K562 (cell line): ENCODE results near the gene HSPB3. TPM values are rescaled to one million over a fixed set of nuclear protein-coding genes. Genes with fewer than 3 reads are reported as not detected.

Experiments
- ATAC-seq: fragments of 200-7000 bp; cut with Tn5 transposase; 3 replicates; pipeline ENCODE4 v1.9.1; 2020; ENCODE audit warnings: moderate library complexity
- BruUV-seq: library from RNA; stranded (reverse); fragments of 400-500 nt; replicated peaks from 2 replicates; lab custom pipeline; 2021; lab: Mats Ljungman, UMichigan
- CTCF ChIA-PET: fragments of 300-600 bp; formaldehyde crosslinking; extraction: SDS; loops from one replicate; lab custom pipeline; 2021; ENCODE audit warnings: low intra/inter-chr PET ratio; lab: Yijun Ruan, JAX
- POLR2A ChIA-PET: fragments of 300-600, 350-650 bp; sonication (Branson Sonifier 250); formaldehyde crosslinking; extraction: SDS; loops from one replicate; lab custom pipeline; 2021; ENCODE audit warnings: antibody characterized with exemption, inconsistent platforms; lab: Yijun Ruan, JAX
- DNase-seq, 4 experiments: peaks; one replicate each; pipeline versions ENCODE4 v3.0.0 to v3.0.0-alpha.2; 2011 to 2018; ENCODE audit warnings: low spot score in 3 of 4, mixed read lengths in 3 of 4; ENCODE audit errors: extremely low read depth in 1 of 4
- FAIRE-seq: peaks from 2 replicates; lab custom pipeline; 2011; peaks lifted over from hg19 to GRCh38; lab: Jason Lieb, UNC
- H2AFZ ChIP-seq: 2 replicates; pipeline ENCODE4 v1.6.0; 2011; ENCODE audit warnings: low read depth, low read length, control low read depth, inconsistent platforms
- H3K27ac ChIP-seq: fragments of 200-600 bp; 3 replicates; pipeline ENCODE4 v1.8.0; 2011; ENCODE audit warnings: low read depth, mild to moderate bottlenecking, control low read depth, inconsistent platforms, low read length, moderate library complexity, mixed read lengths; ENCODE audit errors: extremely low read depth
- H3K27me3 ChIP-seq, 2 experiments: fragments of 300-600 bp in 1 of 2; 2 replicates in 1 of 2; 3 replicates in 1 of 2; pipeline versions ENCODE4 v1.6.0 to v1.8.0; 2011; ENCODE audit warnings: inconsistent platforms in 2 of 2, low read length in 2 of 2, mild to moderate bottlenecking in 1 of 2, mixed read lengths in 1 of 2, moderate library complexity in 1 of 2; ENCODE audit not compliant: control insufficient read depth in 2 of 2, insufficient read depth in 2 of 2
- H3K36me3 ChIP-seq: fragments of 300-600 bp; 3 replicates; pipeline ENCODE4 v1.8.0; 2011; ENCODE audit warnings: mild to moderate bottlenecking, low read length, inconsistent platforms; ENCODE audit not compliant: control insufficient read depth, insufficient read depth
- H3K4me1 ChIP-seq, 2 experiments: fragments of 200-600 bp in 1 of 2; replicated peaks in 1 of 2; 2 replicates in 1 of 2; 3 replicates in 1 of 2; pipeline versions ENCODE4 v1.5.1 to v1.8.0; 2011; ENCODE audit warnings: inconsistent platforms in 2 of 2, low read length in 2 of 2, mild to moderate bottlenecking in 1 of 2, mixed read lengths in 1 of 2, moderate library complexity in 1 of 2; ENCODE audit not compliant: control insufficient read depth in 2 of 2, insufficient read depth in 2 of 2
- H3K4me2 ChIP-seq: 2 replicates; pipeline ENCODE4 v1.6.1; 2011; ENCODE audit warnings: low read length, control low read depth, inconsistent platforms, mixed read lengths; ENCODE audit not compliant: insufficient read depth
- H3K4me3 ChIP-seq: fragments of 200-600 bp; sonication (generic), shearing (Covaris generic); 2 replicates; pipeline ENCODE4 v1.5.1; 2016; ENCODE audit warnings: control low read depth, inconsistent platforms
- H3K79me2 ChIP-seq: fragments of 200-600 bp; 3 replicates; pipeline ENCODE4 v1.8.0; 2011; ENCODE audit warnings: low read length, inconsistent platforms; ENCODE audit not compliant: control insufficient read depth, insufficient read depth
- H3K9ac ChIP-seq, 2 experiments: 2 replicates each; pipeline versions ENCODE4 v1.6.0 to v1.6.1; 2011; ENCODE audit warnings: low read depth in 2 of 2, low read length in 2 of 2, control low read depth in 1 of 2, inconsistent platforms in 1 of 2, mild to moderate bottlenecking in 1 of 2, mixed read lengths in 1 of 2; ENCODE audit not compliant: insufficient read depth in 1 of 2
- H3K9me1 ChIP-seq: one replicate; pipeline ENCODE4 v1.6.0; 2011; ENCODE audit warnings: inconsistent platforms, mild to moderate bottlenecking, low read length, moderate library complexity; ENCODE audit not compliant: control insufficient read depth, insufficient read depth
- H3K9me3 ChIP-seq: replicated peaks from 2 replicates; pipeline ENCODE4 v1.5.1; 2011; ENCODE audit warnings: low read depth, low read length, inconsistent platforms; ENCODE audit not compliant: control insufficient read depth, insufficient read depth
- H4K20me1 ChIP-seq: replicated peaks from 2 replicates; pipeline ENCODE4 v1.6.1; 2011; ENCODE audit warnings: low read length, inconsistent platforms, mixed read lengths; ENCODE audit not compliant: control insufficient read depth, insufficient read depth
- COPS2 ChIP-seq: fragments of 450-650 bp; conservative IDR thresholded peaks from 2 replicates; pipeline ENCODE4 v1.6.1; 2016; ENCODE audit warnings: mild to moderate bottlenecking, moderate library complexity
- CREB3L1 ChIP-seq: fragments of 450-650 bp; IDR thresholded peaks from 2 replicates; pipeline ENCODE4 v1.6.1; 2014; ENCODE audit warnings: low read depth, mild to moderate bottlenecking, moderate library complexity, borderline replicate concordance
- CSDE1 ChIP-seq, 2 experiments: fragments of 450-650 bp; IDR thresholded peaks; 2 replicates each; pipeline ENCODE4 v1.6.1; 2016; ENCODE audit warnings: mild to moderate bottlenecking in 1 of 2
- E2F5 ChIP-seq: sonication (generic); formaldehyde crosslinking; IDR thresholded peaks from 2 replicates; pipeline ENCODE4 v1.8.0; 2022; ENCODE audit warnings: mild to moderate bottlenecking, missing genetic modification reagents
- HEY1 ChIP-seq: fragments of 250-450 bp; sonication (Bioruptor Pico); IDR thresholded peaks from 2 replicates; pipeline ENCODE4 v1.5.0; 2020; ENCODE audit warnings: mild to moderate bottlenecking, moderate library complexity, borderline replicate concordance
- KDM4B ChIP-seq, 2 experiments: fragments of 450-650 bp in 1 of 2; sonication (generic) in 1 of 2; IDR thresholded peaks; 2 replicates each; pipeline ENCODE4 v1.6.1; 2016 to 2017; ENCODE audit warnings: borderline replicate concordance in 2 of 2, antibody characterized with exemption in 1 of 2, low read depth in 1 of 2, mild to moderate bottlenecking in 1 of 2
- MAZ ChIP-seq, 2 experiments: fragments of 450-650 bp in 1 of 2; sonication (generic) in 1 of 2; formaldehyde crosslinking; IDR thresholded peaks in 1 of 2; conservative IDR thresholded peaks in 1 of 2; 2 replicates each; pipeline versions ENCODE4 v1.4.0 to v1.5.0; 2020; ENCODE audit warnings: mild to moderate bottlenecking in 1 of 2, missing genetic modification reagents in 1 of 2
- MCM2 ChIP-seq: fragments of 450-650 bp; IDR thresholded peaks from 2 replicates; pipeline ENCODE4 v1.6.1; 2017; ENCODE audit warnings: low read depth, mild to moderate bottlenecking
- MEIS2 ChIP-seq: fragments of 450-650 bp; IDR thresholded peaks from 2 replicates; pipeline ENCODE4 v1.6.1; 2014; ENCODE audit warnings: mild to moderate bottlenecking; ENCODE audit not compliant: partially characterized antibody
- MITF ChIP-seq: IDR thresholded peaks from 2 replicates; pipeline ENCODE4 v1.6.1; 2014; ENCODE audit warnings: antibody characterized with exemption
- NR2C1 ChIP-seq, 2 experiments: fragments of 450-650 bp; IDR thresholded peaks; 2 replicates each; pipeline ENCODE4 v1.6.1; 2017; ENCODE audit warnings: mild to moderate bottlenecking in 2 of 2, antibody characterized with exemption in 1 of 2, inconsistent platforms in 1 of 2, missing compliant biosample characterization in 1 of 2, missing genetic modification characterization in 1 of 2
- SMARCA4 ChIP-seq: fragments of 450-650 bp; IDR thresholded peaks from 2 replicates; pipeline ENCODE4 v1.6.1; 2016
- WGBS: fragments of 100-300 bp; shearing (Covaris generic); methylation state at CpG from one replicate; pipeline ENCODE4 v1.1.6; 2016; ENCODE audit warnings: low coverage, mixed read lengths; ENCODE audit not compliant: insufficient coverage; ENCODE audit errors: missing lambda C conversion rate; 5-methylcytosine and 5-hydroxymethylcytosine counted together
- in situ Hi-C: fragments of 300-500 bp; cut with MboI; formaldehyde crosslinking; loops from 4 replicates; pipeline ENCODE4 v1.15.0; 2018; ENCODE audit warnings: inconsistent platforms, mixed read lengths
- intact Hi-C: fragments of 100-400 bp; cut with micrococcal nuclease; formaldehyde crosslinking; loops from 2 replicates; pipeline ENCODE4 v1.14.2; 2022
- polyA plus RNA-seq, 8 experiments: library from polyadenylated mRNA; depleted of rRNA in 4 of 8; stranded (reverse) in 5 of 8; unstranded in 3 of 8; fragments of >200 nt; fragmentation: Nextera tagmentation in 2 of 8; fragmentation: Illumina TruSeq in 1 of 8; extraction: Ambion mirVana in 2 of 8; extraction: Trizol in 1 of 8; gene quantifications; 2 replicates each; pipeline versions ENCODE4 v1.2.1 to v1.2.3, GENCODE V29; 2011 to 2014; ENCODE audit warnings: inconsistent platforms in 1 of 8, missing spikeins in 1 of 8
- total RNA-seq, 7 experiments: library from RNA; depleted of rRNA in 6 of 7; stranded (reverse); fragments of >200 nt in 6 of 7; fragmentation: Illumina TruSeq in 2 of 7; extraction: Trizol in 2 of 7; gene quantifications; 2 replicates each; pipeline versions ENCODE4 v1.2.1 to v1.2.3, GENCODE V29; 2011 to 2021; ENCODE audit warnings: low replicate concordance in 1 of 7

The HSPB3 gene
- total and polyA plus RNA-seq, 9 of the 15 experiments (the other 6 are each of a cell fraction or from before 2014, with no cell fraction given), result 2.4 to 6.3 (median 3.4) TPM

GRCh38 chr5:54445691-54446378 is 9.7 kb upstream of the HSPB3 start:
- in situ Hi-C loops, result no loop called here
- TF ChIP-seq E2F5 (CRISPR knock-in tag) (no peak), CSDE1 (IDR thresholded peaks at IDR 0.05) (no peak), MCM2 (no peak), MEIS2 (no peak), MAZ (CRISPR knock-in tag; conservative IDR thresholded peaks at IDR 0.05 in 1 of 2, IDR thresholded peaks at IDR 0.05 in 1 of 2) (no peak), KDM4B (IDR thresholded peaks at IDR 0.05; ENCODE audit: borderline replicate concordance in 2 of 2, low read depth in 1 of 2) (no peak), MITF (no peak), CREB3L1 (no peak), HEY1 (CRISPR knock-in tag) (no peak), NR2C1 (IDR thresholded peaks at IDR 0.05) (no peak), NR2C1 (tag; IDR thresholded peaks at IDR 0.05) (no peak), COPS2 (no peak), SMARCA4 (no peak)
- no TSS peak for BruUV-seq

More at GRCh38 chr5:54445691-54446378, 9.7 kb upstream of the HSPB3 start:
- no peaks in the 10 kb centered on the region for H3K27me3 ChIP-seq
- intact Hi-C loops, result no loop called here
- no peaks in the 10 kb centered on the region for H3K9me3 ChIP-seq
- H4K20me1 ChIP-seq, result no peaks in the 10 kb centered on the region
- ChIA-PET CTCF (no interaction called here), POLR2A (no interaction called here)
- H3K9me1 ChIP-seq, result no peaks in the 10 kb centered on the region
- no peak overlapping the region for H3K9ac ChIP-seq
- H3K36me3 ChIP-seq, result peaks cover 7% of the 10 kb centered on the region; the same call in 2 of the 3 replicates
- no peak overlapping the region for H3K4me2 ChIP-seq
- FAIRE-seq (no peak), DNase-seq (no peak), ATAC-seq (no peak)
- H3K4me1 ChIP-seq, result no peaks in the 10 kb centered on the region; a peak in 3 of 5 replicates
- WGBS, result 81% methylated on average over 2 of the region's 2 CpGs
- H3K79me2 ChIP-seq, result no peaks in the 10 kb centered on the region
- no peak overlapping the region for H3K4me3 ChIP-seq
- H2AFZ ChIP-seq, result no peak overlapping the region
- H3K27ac ChIP-seq, result no peak overlapping the region
